Parathyroid adenoma (tissue), 2 donors: ENCODE data around the gene SAT2.

ENCODE experiments used
- H2AFZ ChIP-seq: fragments of 300-600 bp; sonication (generic); one replicate; pipeline ENCODE4 v1.7.0; 2017; ENCODE audit warnings: antibody characterized with exemption, mild to moderate bottlenecking
- H3K27ac ChIP-seq: fragments of 300-600 bp; sonication (generic); one replicate; pipeline ENCODE4 v1.7.0; 2017
- H3K27me3 ChIP-seq: fragments of 300-600 bp; sonication (generic); one replicate; pipeline ENCODE4 v1.7.0; 2017; ENCODE audit warnings: low read length; ENCODE audit not compliant: control insufficient read depth, insufficient read depth
- H3K36me3 ChIP-seq: fragments of 300-600 bp; sonication (generic); one replicate; pipeline ENCODE4 v1.7.0; 2017; ENCODE audit warnings: low read length; ENCODE audit not compliant: control insufficient read depth, insufficient read depth
- H3K4me1 ChIP-seq: fragments of 300-600 bp; sonication (generic); one replicate; pipeline ENCODE4 v1.7.0; 2017; ENCODE audit warnings: control low read depth
- H3K4me2 ChIP-seq: fragments of 300-600 bp; sonication (generic); one replicate; pipeline ENCODE4 v1.7.0; 2017; ENCODE audit warnings: low read length
- H3K4me3 ChIP-seq: fragments of 300-600 bp; sonication (generic); one replicate; pipeline ENCODE4 v1.7.0; 2017; ENCODE audit warnings: low read depth, low read length
- H3K79me2 ChIP-seq: fragments of 300-600 bp; sonication (generic); one replicate; pipeline ENCODE4 v1.7.0; 2017; ENCODE audit warnings: control low read depth
- H3K9ac ChIP-seq: fragments of 300-600 bp; sonication (generic); one replicate; pipeline ENCODE4 v1.7.0; 2017; ENCODE audit warnings: mild to moderate bottlenecking
- H3K9me3 ChIP-seq: fragments of 300-600 bp; sonication (generic); one replicate; pipeline ENCODE4 v1.7.0; 2017; ENCODE audit warnings: low read length; ENCODE audit not compliant: control insufficient read depth
- TF ChIP-seq, protein P1 (sequence below): fragments of 300-600 bp; sonication (generic); IDR thresholded peaks from one replicate; pipeline ENCODE4 v1.7.0; 2017; ENCODE audit warnings: antibody characterized with exemption, mild to moderate bottlenecking
- donor health status: primary hyperparathyroidism.

Gene SAT2

DNA sequence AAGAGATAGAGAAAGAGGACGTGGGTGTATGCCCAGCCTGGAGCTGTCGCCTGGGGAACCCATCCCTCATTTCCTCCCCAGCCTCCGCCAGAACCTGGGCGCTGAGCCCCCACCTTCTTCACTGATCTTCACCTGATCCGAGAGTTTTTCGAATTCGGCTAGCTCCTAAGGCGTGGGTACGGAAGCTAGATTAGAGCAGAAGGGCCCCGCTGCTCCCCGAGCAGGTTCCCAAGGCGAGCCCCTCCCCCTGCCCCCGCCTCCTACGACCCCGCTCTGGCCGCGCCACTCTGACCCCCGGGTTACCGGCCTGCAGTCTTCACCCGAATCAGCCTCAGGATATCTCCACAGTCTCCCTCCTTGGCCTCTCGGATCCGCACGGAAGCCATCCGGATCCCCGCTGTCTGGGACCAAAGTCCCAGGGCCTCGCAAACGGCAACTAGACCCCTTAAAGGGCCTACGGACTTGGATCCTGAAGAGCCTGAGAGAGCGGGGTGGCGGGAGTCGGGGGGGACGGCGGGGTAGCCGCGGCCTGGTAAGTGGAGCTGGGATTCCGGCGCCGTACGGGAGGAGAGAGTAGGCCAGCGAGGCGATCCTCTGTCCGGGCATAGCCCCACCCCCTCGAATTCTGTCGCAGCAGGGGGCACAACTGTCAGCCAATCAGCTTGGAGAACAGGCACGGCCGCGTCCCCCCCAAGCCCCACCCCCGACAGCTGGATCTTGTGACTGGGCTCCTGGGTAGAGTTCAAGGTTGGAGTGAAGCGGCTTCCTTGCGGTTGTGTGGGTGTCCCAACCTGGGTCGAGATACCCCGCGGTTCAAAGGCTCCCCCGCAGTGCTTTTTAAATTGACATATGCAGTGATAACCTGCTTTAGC lies at the start of gene SAT2:
TSS of gene SAT2 (minus strand) at position 572 of the 872 bp plus-strand sequence. CDS start at position 386, 186 bp downstream.
- Histone ChIP-seq H3K4me2 (peak within 1 kb of the TSS; percentile 88), H2AFZ (peak within 1 kb of the TSS; percentile 83), H3K9ac (peak within 1 kb of the TSS; percentile 54), H3K36me3 (no peaks in the 10 kb centered on the region), H3K27ac (peak within 1 kb of the TSS; percentile 91), H3K4me3 (peak within 1 kb of the TSS; percentile 94), H3K79me2 (no peaks in the 10 kb centered on the region), H3K27me3 (no peaks in the 10 kb centered on the region), H3K9me3 (no peaks in the 10 kb centered on the region), H3K4me1 (peaks cover 25% of the 10 kb centered on the region)
- TF ChIP-seq, protein P1, sequence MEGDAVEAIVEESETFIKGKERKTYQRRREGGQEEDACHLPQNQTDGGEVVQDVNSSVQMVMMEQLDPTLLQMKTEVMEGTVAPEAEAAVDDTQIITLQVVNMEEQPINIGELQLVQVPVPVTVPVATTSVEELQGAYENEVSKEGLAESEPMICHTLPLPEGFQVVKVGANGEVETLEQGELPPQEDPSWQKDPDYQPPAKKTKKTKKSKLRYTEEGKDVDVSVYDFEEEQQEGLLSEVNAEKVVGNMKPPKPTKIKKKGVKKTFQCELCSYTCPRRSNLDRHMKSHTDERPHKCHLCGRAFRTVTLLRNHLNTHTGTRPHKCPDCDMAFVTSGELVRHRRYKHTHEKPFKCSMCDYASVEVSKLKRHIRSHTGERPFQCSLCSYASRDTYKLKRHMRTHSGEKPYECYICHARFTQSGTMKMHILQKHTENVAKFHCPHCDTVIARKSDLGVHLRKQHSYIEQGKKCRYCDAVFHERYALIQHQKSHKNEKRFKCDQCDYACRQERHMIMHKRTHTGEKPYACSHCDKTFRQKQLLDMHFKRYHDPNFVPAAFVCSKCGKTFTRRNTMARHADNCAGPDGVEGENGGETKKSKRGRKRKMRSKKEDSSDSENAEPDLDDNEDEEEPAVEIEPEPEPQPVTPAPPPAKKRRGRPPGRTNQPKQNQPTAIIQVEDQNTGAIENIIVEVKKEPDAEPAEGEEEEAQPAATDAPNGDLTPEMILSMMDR = no peak

DNA sequence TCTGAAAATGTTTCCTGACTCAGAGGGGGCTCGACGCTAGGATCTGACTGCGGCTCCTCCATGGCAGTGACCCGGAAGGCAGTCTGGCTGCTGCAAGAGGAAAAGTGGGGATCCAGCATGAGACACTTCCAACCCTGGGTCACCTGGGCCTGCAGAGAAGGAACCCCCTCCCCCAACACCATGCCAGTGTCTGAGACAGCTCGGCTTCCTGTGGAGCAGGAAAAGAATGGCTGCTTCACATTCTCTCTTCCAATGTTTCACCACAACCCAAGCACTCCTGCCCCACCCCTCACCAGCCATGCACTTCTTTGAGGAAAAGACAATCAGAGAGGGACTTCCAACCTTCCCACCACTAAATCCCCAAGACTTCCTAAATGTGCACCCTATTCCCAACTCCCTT lies 48.9 kb upstream of the SAT2 start:
- H3K9ac ChIP-seq = no peak overlapping the region
- H3K4me3 ChIP-seq = no peak overlapping the region
- H3K4me1 ChIP-seq = no peaks in the 10 kb centered on the region
- no peaks in the 10 kb centered on the region for H3K27me3 ChIP-seq
- no peak overlapping the region for H2AFZ ChIP-seq
- H3K4me2 ChIP-seq = no peak overlapping the region
- TF ChIP-seq, protein P1 = no peak
- no peaks in the 10 kb centered on the region for H3K36me3 ChIP-seq
- no peak overlapping the region for H3K27ac ChIP-seq
- H3K79me2 ChIP-seq = peaks cover 14% of the 10 kb centered on the region
- H3K9me3 ChIP-seq = no peaks in the 10 kb centered on the region

DNA sequence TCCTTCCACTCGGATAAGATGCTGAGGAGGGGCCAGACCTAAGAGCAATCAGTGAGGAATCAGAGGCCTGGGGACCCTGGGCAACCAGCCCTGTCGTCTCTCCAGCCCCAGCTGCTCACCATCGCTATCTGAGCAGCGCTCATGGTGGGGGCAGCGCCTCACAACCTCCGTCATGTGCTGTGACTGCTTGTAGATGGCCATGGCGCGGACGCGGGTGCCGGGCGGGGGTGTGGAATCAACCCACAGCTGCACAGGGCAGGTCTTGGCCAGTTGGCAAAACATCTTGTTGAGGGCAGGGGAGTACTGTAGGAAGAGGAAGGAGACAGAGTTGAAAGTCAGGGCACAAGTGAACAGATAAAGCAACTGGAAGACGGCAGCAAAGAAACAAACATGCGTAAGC lies 47.3 kb upstream of the SAT2 start:
- no peaks in the 10 kb centered on the region for H3K9me3 ChIP-seq
- no peak overlapping the region for H3K4me2 ChIP-seq
- no peak overlapping the region for H3K27ac ChIP-seq
- no peak overlapping the region for H3K9ac ChIP-seq
- H3K27me3 ChIP-seq = no peaks in the 10 kb centered on the region
- no peak overlapping the region for H3K4me3 ChIP-seq
- H3K4me1 ChIP-seq = no peaks in the 10 kb centered on the region
- no peaks in the 10 kb centered on the region for H3K36me3 ChIP-seq
- H2AFZ ChIP-seq = no peak overlapping the region
- TF ChIP-seq, protein P1 = no peak
- peaks cover 8% of the 10 kb centered on the region for H3K79me2 ChIP-seq

DNA sequence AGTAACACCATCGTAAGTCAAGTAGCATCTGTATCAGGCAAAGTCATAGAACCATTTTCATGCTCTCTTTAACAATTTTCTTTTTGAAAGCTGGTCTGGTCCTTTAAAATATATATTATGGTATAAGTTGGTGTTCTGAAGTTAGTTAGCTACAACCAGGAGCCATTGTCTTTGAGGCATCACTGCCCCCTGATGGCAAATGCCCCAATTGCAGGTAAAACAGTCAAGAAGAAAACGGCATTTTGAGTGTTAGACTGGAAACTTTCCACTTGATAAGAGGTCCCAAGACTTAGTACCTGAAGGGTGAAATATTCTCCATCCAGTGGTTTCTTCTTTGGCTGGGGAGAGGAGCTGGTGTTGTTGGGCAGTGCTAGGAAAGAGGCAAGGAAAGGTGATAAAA lies 45.6 kb upstream of the SAT2 start:
- no peaks in the 10 kb centered on the region for H3K36me3 ChIP-seq
- H3K9ac ChIP-seq = no peak overlapping the region
- no peaks in the 10 kb centered on the region for H3K9me3 ChIP-seq
- no peak overlapping the region for H2AFZ ChIP-seq
- peaks cover 5% of the 10 kb centered on the region for H3K79me2 ChIP-seq
- H3K27ac ChIP-seq = no peak overlapping the region
- H3K27me3 ChIP-seq = no peaks in the 10 kb centered on the region
- TF ChIP-seq, protein P1 = peak; percentile 16
- no peaks in the 10 kb centered on the region for H3K4me1 ChIP-seq
- no peak overlapping the region for H3K4me2 ChIP-seq
- no peak overlapping the region for H3K4me3 ChIP-seq

DNA sequence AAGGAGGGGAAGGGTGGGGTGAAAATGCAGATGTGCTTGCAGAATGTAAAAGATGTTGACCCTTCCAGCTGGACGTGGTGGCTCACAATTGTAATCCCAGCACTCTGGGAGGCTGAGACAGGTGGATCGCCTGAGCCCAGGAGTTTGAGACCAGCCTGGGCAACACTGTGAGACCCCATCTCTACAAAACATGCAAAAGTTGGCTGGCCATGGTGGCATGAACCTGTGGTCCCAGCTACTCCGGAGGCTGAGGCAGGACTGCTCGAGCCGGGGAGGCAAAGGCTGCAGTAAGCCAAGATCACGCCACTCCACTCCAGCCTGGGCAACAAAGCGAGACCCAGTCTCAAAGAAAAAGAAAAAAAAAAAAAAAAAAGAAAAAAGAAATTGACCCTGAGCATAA lies 40.9 kb upstream of the SAT2 start:
- Histone ChIP-seq H3K4me3 (no peak overlapping the region), H3K27me3 (no peaks in the 10 kb centered on the region), H3K9ac (no peak overlapping the region), H3K79me2 (no peaks in the 10 kb centered on the region), H3K4me1 (no peaks in the 10 kb centered on the region), H3K9me3 (no peaks in the 10 kb centered on the region), H2AFZ (no peak overlapping the region), H3K27ac (no peak overlapping the region), H3K36me3 (no peaks in the 10 kb centered on the region), H3K4me2 (no peak overlapping the region)
- TF ChIP-seq, protein P1 = no peak
